Mesenchymal stem cell (in vitro differentiated cells and primary cell): Measurements from ENCODE around the gene NGEF.

Source experiments
- DNase-seq: peaks from one replicate; pipeline ENCODE4 v3.0.0-alpha.2; 2013
- H2AFZ ChIP-seq: one replicate; pipeline ENCODE4 v1.6.1; 2013; ENCODE audit warnings: low read depth, mild to moderate bottlenecking, control low read depth, inconsistent platforms, low read length, moderate library complexity
- H2AK5ac ChIP-seq: 2 replicates; pipeline ENCODE4 v1.6.1; 2013; ENCODE audit warnings: low read length, moderate library complexity, mild to moderate bottlenecking, inconsistent platforms; ENCODE audit not compliant: severe bottlenecking
- H2BK120ac ChIP-seq: one replicate; pipeline ENCODE4 v1.6.1; 2013; ENCODE audit warnings: low read depth, mild to moderate bottlenecking, inconsistent platforms, low read length, moderate library complexity
- H2BK12ac ChIP-seq, 2 experiments: one replicate each; pipeline ENCODE4 v1.6.1; 2013; ENCODE audit warnings: inconsistent platforms in 2 of 2, low read length in 2 of 2, mild to moderate bottlenecking in 2 of 2, moderate library complexity in 2 of 2, control low read depth in 1 of 2
- H2BK15ac ChIP-seq: one replicate; pipeline ENCODE4 v1.6.1; 2013; ENCODE audit warnings: mild to moderate bottlenecking, low read depth, inconsistent platforms; ENCODE audit not compliant: poor library complexity, severe bottlenecking
- H2BK5ac ChIP-seq: 2 replicates; pipeline ENCODE4 v1.6.1; 2013; ENCODE audit warnings: low read depth, mild to moderate bottlenecking, low read length, control low read depth, inconsistent platforms; ENCODE audit not compliant: poor library complexity, severe bottlenecking
- H3K14ac ChIP-seq, 2 experiments: one replicate each; pipeline ENCODE4 v1.6.1; 2013; ENCODE audit warnings: inconsistent platforms in 2 of 2, low read length in 2 of 2, control low read depth in 1 of 2, mild to moderate bottlenecking in 1 of 2, moderate library complexity in 1 of 2
- H3K18ac ChIP-seq, 2 experiments: one replicate each; pipeline ENCODE4 v1.6.1; 2013; ENCODE audit warnings: inconsistent platforms in 2 of 2, low read length in 2 of 2, control low read depth in 1 of 2, low read depth in 1 of 2, mild to moderate bottlenecking in 1 of 2
- H3K23ac ChIP-seq, 2 experiments: one replicate each; pipeline ENCODE4 v1.6.1; 2013; ENCODE audit warnings: inconsistent platforms in 2 of 2, low read length in 2 of 2, mild to moderate bottlenecking in 2 of 2, moderate library complexity in 2 of 2, control low read depth in 1 of 2
- H3K27ac ChIP-seq: 2 replicates; pipeline ENCODE4 v1.5.1; 2013; ENCODE audit warnings: mild to moderate bottlenecking, moderate library complexity, low read length, control low read depth, inconsistent platforms; ENCODE audit not compliant: poor library complexity, severe bottlenecking
- H3K27me3 ChIP-seq, 2 experiments: 2 replicates each; pipeline versions ENCODE4 v1.6.1 to v1.7.0; 2013; ENCODE audit warnings: low read length in 2 of 2, mild to moderate bottlenecking in 2 of 2, moderate library complexity in 2 of 2, control low read depth in 1 of 2, inconsistent platforms in 1 of 2; ENCODE audit not compliant: control insufficient read depth in 1 of 2, insufficient read depth in 1 of 2
- H3K36me3 ChIP-seq, 2 experiments: 2 replicates each; pipeline versions ENCODE4 v1.6.1 to v1.7.0; 2013; ENCODE audit warnings: low read length in 2 of 2, control low read depth in 1 of 2, inconsistent platforms in 1 of 2, low read depth in 1 of 2, mild to moderate bottlenecking in 1 of 2; ENCODE audit not compliant: insufficient read depth in 2 of 2, control insufficient read depth in 1 of 2
- H3K4ac ChIP-seq, 2 experiments: one replicate each; pipeline ENCODE4 v1.6.1; 2013; ENCODE audit warnings: inconsistent platforms in 2 of 2, low read length in 2 of 2, mild to moderate bottlenecking in 2 of 2, moderate library complexity in 2 of 2, control low read depth in 1 of 2, low read depth in 1 of 2
- H3K4me1 ChIP-seq: 2 replicates; pipeline ENCODE4 v1.6.1; 2013; ENCODE audit warnings: low read depth, low read length, control low read depth; ENCODE audit not compliant: control insufficient read depth, insufficient read depth
- H3K4me2 ChIP-seq: 2 replicates; pipeline ENCODE4 v1.6.1; 2013; ENCODE audit warnings: low read length, mild to moderate bottlenecking, inconsistent platforms; ENCODE audit not compliant: poor library complexity, severe bottlenecking
- H3K4me3 ChIP-seq, 2 experiments: 2 replicates each; pipeline versions ENCODE4 v1.5.1 to v1.7.0; 2013; ENCODE audit warnings: low read length in 2 of 2, mild to moderate bottlenecking in 2 of 2, control low read depth in 1 of 2, low read depth in 1 of 2; ENCODE audit not compliant: insufficient read depth in 1 of 2
- H3K79me1 ChIP-seq: replicated peaks from 2 replicates; pipeline ENCODE4 v1.6.1; 2013; ENCODE audit warnings: mild to moderate bottlenecking, control low read depth, low read length, inconsistent platforms; ENCODE audit not compliant: poor library complexity, severe bottlenecking
- H3K9ac ChIP-seq: 2 replicates; pipeline ENCODE4 v1.7.0; 2013; ENCODE audit warnings: mild to moderate bottlenecking, low read length, moderate library complexity
- H3K9me3 ChIP-seq: 2 replicates; pipeline ENCODE4 v1.7.0; 2013; ENCODE audit warnings: mild to moderate bottlenecking, low read length; ENCODE audit not compliant: control insufficient read depth
- H4K8ac ChIP-seq: one replicate; pipeline ENCODE4 v1.6.1; 2013; ENCODE audit warnings: inconsistent platforms, mild to moderate bottlenecking, low read length, moderate library complexity
- H4K91ac ChIP-seq: one replicate; pipeline ENCODE4 v1.6.1; 2013; ENCODE audit warnings: mild to moderate bottlenecking, low read length, inconsistent platforms
- WGBS: methylation state at CpG from one replicate; pipeline ENCODE4 v1.1.7; 2013; ENCODE audit warnings: mixed read lengths; 5-methylcytosine and 5-hydroxymethylcytosine counted together

The NGEF gene

DNA sequence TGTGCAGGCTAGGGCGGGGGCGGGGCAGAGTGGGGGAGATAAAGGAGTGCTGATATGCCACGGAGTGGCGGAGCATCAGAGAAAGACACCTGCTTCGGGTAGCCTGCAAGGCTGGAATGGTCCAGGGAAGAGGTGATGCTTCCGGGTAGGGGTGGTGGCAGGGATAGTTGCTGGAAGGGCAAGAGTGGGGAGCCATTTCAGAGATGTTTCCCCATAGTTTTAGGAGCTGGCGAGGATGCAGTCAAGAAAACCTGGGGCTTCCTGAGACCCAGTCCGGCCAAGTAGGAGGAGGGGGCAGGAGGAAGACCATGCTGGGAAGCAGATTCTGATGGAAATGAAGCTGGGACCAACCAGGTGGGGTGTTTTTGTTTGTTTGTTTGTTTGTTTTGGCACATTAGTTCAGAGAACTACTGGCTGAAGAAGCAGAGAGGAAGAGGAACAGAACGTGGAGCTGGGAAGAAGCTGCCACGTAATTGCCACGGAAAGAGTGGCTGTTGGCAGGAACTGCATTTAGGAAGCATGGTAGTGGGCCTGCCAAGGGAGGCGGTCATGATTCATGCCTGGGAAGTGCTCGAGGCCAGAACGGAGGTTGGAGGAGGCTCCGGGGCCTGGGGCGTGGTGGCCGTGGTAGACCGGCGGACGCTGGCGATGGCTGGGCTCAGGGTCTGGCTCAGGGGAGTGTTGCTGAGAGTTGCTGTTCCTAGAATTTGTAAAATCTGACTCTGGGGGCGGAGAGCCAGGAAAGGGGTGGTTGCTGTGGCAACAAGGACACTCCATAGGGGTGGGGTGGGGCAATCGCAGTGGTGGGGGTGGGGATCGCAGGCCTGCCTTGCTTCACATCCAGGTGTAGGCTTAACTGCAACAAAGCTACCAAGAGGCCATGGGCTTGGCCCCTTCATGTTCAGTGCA is 38.4 kb upstream of the NGEF start:
- no peak overlapping the region for H3K4me2 ChIP-seq
- no peaks in the 10 kb centered on the region for H3K9me3 ChIP-seq
- H3K9ac ChIP-seq, result peak overlapping the region; percentile 24
- no peak overlapping the region for H2BK12ac ChIP-seq
- DNase-seq, result peak; percentile 13
- H3K4me1 ChIP-seq, result peaks cover 4% of the 10 kb centered on the region
- no peak overlapping the region for H2AK5ac ChIP-seq
- H3K14ac ChIP-seq, result no peak overlapping the region
- no peaks in the 10 kb centered on the region for H3K79me1 ChIP-seq
- no peak overlapping the region for H2BK15ac ChIP-seq
- H3K27ac ChIP-seq, result no peak overlapping the region
- no peak overlapping the region for H3K23ac ChIP-seq
- H4K8ac ChIP-seq, result no peak overlapping the region
- H2BK5ac ChIP-seq, result no peak overlapping the region
- H3K27me3 ChIP-seq, result peaks cover 24 to 42% of the 10 kb centered on the region in 2 experiments
- H3K4me3 ChIP-seq, result no peak overlapping the region
- H3K36me3 ChIP-seq, result no peaks in the 10 kb centered on the region
- H2AFZ ChIP-seq, result no peak overlapping the region
- H4K91ac ChIP-seq, result no peak overlapping the region
- H3K18ac ChIP-seq, result no peak overlapping the region
- 22% methylated on average over 24 of the region's 24 CpGs for WGBS
- H3K4ac ChIP-seq, result no peak overlapping the region
- H2BK120ac ChIP-seq, result no peak overlapping the region

DNA sequence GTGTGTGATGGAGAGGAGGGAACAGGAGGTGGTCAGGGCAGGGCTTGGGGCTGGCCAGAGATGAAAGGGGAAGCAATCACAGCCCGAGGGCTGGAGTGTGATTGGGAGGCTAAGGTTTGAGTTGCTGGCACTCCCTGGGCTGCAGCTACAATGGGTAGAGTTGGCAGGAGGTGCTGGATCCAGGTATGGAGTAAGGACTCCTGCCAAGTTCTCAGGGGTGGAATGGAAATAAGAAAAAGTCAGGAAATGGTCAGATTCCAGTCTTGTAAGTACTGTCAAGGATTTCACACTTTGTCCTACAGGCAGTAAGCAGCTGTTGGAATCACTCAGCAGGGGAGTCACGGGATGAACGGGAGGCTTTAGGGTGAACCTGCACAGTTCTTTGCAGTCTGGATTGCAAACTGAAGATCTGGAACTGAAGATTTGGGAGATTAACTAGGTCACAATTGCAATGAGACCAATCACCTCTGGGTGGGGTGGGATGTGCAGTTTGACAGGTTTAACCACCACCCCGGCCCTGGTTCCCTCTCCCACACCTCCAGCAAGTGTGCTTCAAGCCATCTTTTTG is 36.2 kb upstream of the NGEF start:
- no peaks in the 10 kb centered on the region for H3K9me3 ChIP-seq
- no peak overlapping the region for H2BK12ac ChIP-seq
- H3K4me3 ChIP-seq, result no peak overlapping the region
- no peak overlapping the region for H4K8ac ChIP-seq
- 51% methylated on average over 4 of the region's 4 CpGs for WGBS
- H2AFZ ChIP-seq, result no peak overlapping the region
- peaks cover 4% of the 10 kb centered on the region for H3K4me1 ChIP-seq
- H2BK120ac ChIP-seq, result no peak overlapping the region
- no peak overlapping the region for H3K4ac ChIP-seq
- no peaks in the 10 kb centered on the region for H3K36me3 ChIP-seq
- H2AK5ac ChIP-seq, result no peak overlapping the region
- H3K9ac ChIP-seq, result no peak overlapping the region
- no peaks in the 10 kb centered on the region for H3K79me1 ChIP-seq
- DNase-seq, result no peak
- H3K23ac ChIP-seq, result no peak overlapping the region
- peak overlapping the region in 1 of 2 experiments; percentile 42 for H3K14ac ChIP-seq
- no peak overlapping the region for H2BK5ac ChIP-seq
- H3K18ac ChIP-seq, result no peak overlapping the region
- H4K91ac ChIP-seq, result no peak overlapping the region
- H3K27ac ChIP-seq, result no peak overlapping the region
- no peak overlapping the region for H2BK15ac ChIP-seq
- H3K4me2 ChIP-seq, result no peak overlapping the region
- H3K27me3 ChIP-seq, result peaks cover 17 to 37% of the 10 kb centered on the region in 2 experiments

DNA sequence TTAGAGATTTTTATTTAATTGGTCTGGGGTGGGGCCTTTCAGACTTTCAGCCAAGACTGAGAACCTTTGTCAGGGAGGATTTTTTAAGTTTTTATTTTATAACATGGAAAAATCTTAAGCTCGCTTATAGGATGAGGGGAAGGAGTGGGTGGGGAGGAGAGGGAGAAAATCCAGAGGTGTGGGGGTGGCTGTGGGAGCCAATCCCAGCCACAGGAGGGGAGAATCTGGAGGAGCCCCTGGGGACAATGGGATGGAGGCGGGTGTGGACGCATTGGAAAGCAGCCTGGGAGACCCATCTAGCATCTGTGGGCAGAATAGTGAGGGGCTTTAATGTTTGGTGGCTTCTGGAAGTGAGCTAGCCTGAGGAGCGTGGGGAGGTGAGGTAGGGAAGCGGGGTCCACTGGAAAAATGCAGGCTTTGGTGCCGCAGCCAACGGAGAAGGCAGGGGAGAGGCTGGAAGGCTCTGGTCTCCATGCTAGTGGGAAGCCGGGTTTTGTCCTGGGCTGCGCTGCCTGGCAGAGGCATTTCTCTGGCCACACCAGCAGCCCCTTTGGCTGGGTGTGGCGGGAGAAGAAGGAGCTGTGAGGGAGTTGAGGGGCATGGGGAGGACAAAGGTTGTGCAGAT is 35.6 kb upstream of the NGEF start:
- 74% methylated on average over 10 of the region's 10 CpGs for WGBS
- no peaks in the 10 kb centered on the region for H3K79me1 ChIP-seq
- no peak overlapping the region for H3K9ac ChIP-seq
- no peak overlapping the region for H2BK12ac ChIP-seq
- H2AK5ac ChIP-seq, result no peak overlapping the region
- no peak overlapping the region for H3K18ac ChIP-seq
- no peak overlapping the region for H2BK120ac ChIP-seq
- H2BK15ac ChIP-seq, result no peak overlapping the region
- H2BK5ac ChIP-seq, result no peak overlapping the region
- no peaks in the 10 kb centered on the region for H3K36me3 ChIP-seq
- H2AFZ ChIP-seq, result no peak overlapping the region
- no peak overlapping the region for H3K27ac ChIP-seq
- H3K4me2 ChIP-seq, result no peak overlapping the region
- H3K9me3 ChIP-seq, result no peaks in the 10 kb centered on the region
- H3K4me1 ChIP-seq, result no peaks in the 10 kb centered on the region
- H3K4me3 ChIP-seq, result no peak overlapping the region
- no peak overlapping the region for H3K4ac ChIP-seq
- H3K27me3 ChIP-seq, result peaks cover 19 to 36% of the 10 kb centered on the region in 2 experiments
- no peak overlapping the region for H4K8ac ChIP-seq
- H4K91ac ChIP-seq, result no peak overlapping the region
- peak overlapping the region in 1 of 2 experiments; percentile 42 for H3K14ac ChIP-seq
- no peak overlapping the region for H3K23ac ChIP-seq
- no peak for DNase-seq

DNA sequence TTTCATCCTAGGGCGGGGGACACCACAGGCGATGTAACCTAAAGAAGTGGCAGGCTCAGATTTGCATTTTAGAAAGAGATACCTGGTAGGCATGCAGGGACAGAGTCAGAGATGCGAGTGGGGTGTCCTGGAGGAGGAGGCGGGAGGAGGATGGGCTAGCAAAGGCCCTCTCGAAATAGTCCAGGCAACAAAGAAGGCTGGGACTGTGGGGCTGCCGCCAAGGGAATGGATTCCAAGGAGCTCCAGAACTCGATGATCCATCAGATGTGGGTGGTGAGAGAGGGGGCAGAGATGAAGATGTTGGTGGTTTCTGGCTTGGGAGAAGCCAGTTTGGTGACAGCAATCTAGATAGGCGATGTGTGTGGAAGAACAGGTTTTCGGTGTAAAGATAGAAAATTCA is 34.6 kb upstream of the NGEF start:
- no peaks in the 10 kb centered on the region for H3K36me3 ChIP-seq
- H3K4me1 ChIP-seq, result no peaks in the 10 kb centered on the region
- no peaks in the 10 kb centered on the region for H3K9me3 ChIP-seq
- no peak overlapping the region for H3K14ac ChIP-seq
- H3K27ac ChIP-seq, result no peak overlapping the region
- DNase-seq, result no peak
- H3K23ac ChIP-seq, result no peak overlapping the region
- H3K4ac ChIP-seq, result no peak overlapping the region
- peaks cover 21 to 46% of the 10 kb centered on the region in 2 experiments for H3K27me3 ChIP-seq
- no peak overlapping the region for H4K8ac ChIP-seq
- no peak overlapping the region for H2BK120ac ChIP-seq
- H4K91ac ChIP-seq, result no peak overlapping the region
- H3K79me1 ChIP-seq, result no peaks in the 10 kb centered on the region
- 90% methylated on average over 9 of the region's 9 CpGs for WGBS
- H2BK12ac ChIP-seq, result no peak overlapping the region
- no peak overlapping the region for H3K18ac ChIP-seq
- no peak overlapping the region for H3K4me3 ChIP-seq
- no peak overlapping the region for H3K9ac ChIP-seq
- no peak overlapping the region for H2AK5ac ChIP-seq
- H3K4me2 ChIP-seq, result no peak overlapping the region
- no peak overlapping the region for H2BK5ac ChIP-seq
- H2BK15ac ChIP-seq, result no peak overlapping the region
- H2AFZ ChIP-seq, result no peak overlapping the region
